DOHH2 (cell line): Measurements from ENCODE around the gene TMED10.
A peak's percentile ranks its signal among the peaks of the same experiment; 100 is the strongest.

ENCODE experiments used
- CTCF ChIP-seq: fragments of 200-600 bp; sonication (generic); IDR thresholded peaks from one replicate; pipeline ENCODE4 v1.5.1; 2014; ENCODE audit warnings: antibody characterized with exemption, mild to moderate bottlenecking, low read depth, low read length; ENCODE audit not compliant: poor library complexity, severe bottlenecking
- EZH2phosphoT487 ChIP-seq: fragments of 200-600 bp; sonication (generic); IDR thresholded peaks from 2 replicates; pipeline ENCODE4 v1.6.1; 2017; ENCODE audit warnings: borderline replicate concordance, mild to moderate bottlenecking, antibody characterized with exemption, low read length, moderate library complexity, mixed read lengths

- peak; percentile 83 for TF ChIP-seq CTCF
- TF ChIP-seq EZH2phosphoT487 = no peak
These were observed 87.6 kb downstream of the TMED10 start for GRCh38 chr14:75088566-75089373.
